ENCODE data around the gene MYO1B. TPM values are rescaled to one million over a fixed set of nuclear protein-coding genes. Genes with fewer than 3 reads are reported as not detected.

The MYO1B gene
- total RNA-seq, 1 experiment from 2014 or later = 43.2 TPM

DNA sequence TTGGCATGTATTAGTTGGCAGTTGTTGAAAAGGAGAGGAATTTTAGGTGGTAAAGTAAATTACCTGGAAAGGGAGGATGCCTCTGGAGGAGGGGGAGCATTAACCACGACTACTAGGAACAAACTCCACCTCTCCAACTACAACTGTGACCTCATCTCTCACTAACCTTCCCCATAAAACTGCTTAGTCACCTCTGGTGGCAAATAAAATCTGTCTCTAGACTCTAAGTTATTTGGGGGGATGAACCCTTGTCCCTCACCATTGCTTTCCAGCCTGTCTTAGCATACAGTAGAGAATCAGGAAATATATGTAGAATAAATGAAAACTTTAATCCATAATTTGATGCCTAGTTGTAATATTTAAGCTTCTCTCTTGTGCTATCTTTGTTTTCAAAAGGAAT is 27.6 kb upstream of the MYO1B start:
- H3K14ac ChIP-seq (ENCODE audit: insufficient read depth, low read length) = no peak overlapping the region
- no peak overlapping the region for H2AFZ ChIP-seq (ENCODE audit: low read length)
- no peaks in the 10 kb centered on the region for H3K4me1 ChIP-seq (ENCODE audit: insufficient read depth, low read length)
- Mint-ChIP-seq H3K4me1 (peaks cover 9 to 10% of the 10 kb centered on the region in 2 experiments), H3K27me3 (ENCODE audit: low read depth) (no peaks in the 10 kb centered on the region), H3K4me3 (no peak overlapping the region), H3K9me3 (no peaks in the 10 kb centered on the region), H3K36me3 (ENCODE audit: insufficient read depth in 1 of 3, low read depth in 3 of 3) (no peaks in the 10 kb centered on the region), H3K27ac (peak overlapping the region in 2 of 3 experiments; percentile 29 to 55; a peak in 2 of 7 replicates)
- H3T11ph ChIP-seq (ENCODE audit: low read length) = no peak overlapping the region
- H3K4me2 ChIP-seq (ENCODE audit: insufficient read depth, insufficient read length, low read length) = no peak overlapping the region
- no CpG with 5 or more reads among the region's 1 CpG for WGBS (ENCODE audit: extremely low coverage, insufficient read length, low lambda C conversion rate)
- no peak overlapping the region for H4K5ac ChIP-seq (ENCODE audit: insufficient read length, low read depth, low read length)
- H3K27me3 ChIP-seq (ENCODE audit: insufficient read depth, low read length) = no peaks in the 10 kb centered on the region
- H2BK5ac ChIP-seq (ENCODE audit: insufficient read length, low read length) = no peak overlapping the region
- no peak overlapping the region for H3K27ac ChIP-seq (ENCODE audit: insufficient read length, low read depth, low read length)
- H2BK12ac ChIP-seq (ENCODE audit: insufficient read length, low read depth, low read length) = no peak overlapping the region
- H3K56ac ChIP-seq (ENCODE audit: insufficient read length, low read depth, low read length) = no peak overlapping the region
- no peaks in the 10 kb centered on the region for H3K79me1 ChIP-seq (ENCODE audit: insufficient read depth, low read depth, low read length, poor library complexity, severe bottlenecking)
- H4K8ac ChIP-seq (replicated peaks; ENCODE audit: insufficient read length, low read depth, low read length) = no peak overlapping the region
- H2BK15ac ChIP-seq (ENCODE audit: low read depth, low read length) = no peak overlapping the region
- no peaks in the 10 kb centered on the region for H4K20me1 ChIP-seq (ENCODE audit: control insufficient read depth, insufficient read depth, insufficient read length)
- H3K18ac ChIP-seq (ENCODE audit: insufficient read length, low read depth, low read length) = no peak overlapping the region
- TF ChIP-seq, protein P1, sequence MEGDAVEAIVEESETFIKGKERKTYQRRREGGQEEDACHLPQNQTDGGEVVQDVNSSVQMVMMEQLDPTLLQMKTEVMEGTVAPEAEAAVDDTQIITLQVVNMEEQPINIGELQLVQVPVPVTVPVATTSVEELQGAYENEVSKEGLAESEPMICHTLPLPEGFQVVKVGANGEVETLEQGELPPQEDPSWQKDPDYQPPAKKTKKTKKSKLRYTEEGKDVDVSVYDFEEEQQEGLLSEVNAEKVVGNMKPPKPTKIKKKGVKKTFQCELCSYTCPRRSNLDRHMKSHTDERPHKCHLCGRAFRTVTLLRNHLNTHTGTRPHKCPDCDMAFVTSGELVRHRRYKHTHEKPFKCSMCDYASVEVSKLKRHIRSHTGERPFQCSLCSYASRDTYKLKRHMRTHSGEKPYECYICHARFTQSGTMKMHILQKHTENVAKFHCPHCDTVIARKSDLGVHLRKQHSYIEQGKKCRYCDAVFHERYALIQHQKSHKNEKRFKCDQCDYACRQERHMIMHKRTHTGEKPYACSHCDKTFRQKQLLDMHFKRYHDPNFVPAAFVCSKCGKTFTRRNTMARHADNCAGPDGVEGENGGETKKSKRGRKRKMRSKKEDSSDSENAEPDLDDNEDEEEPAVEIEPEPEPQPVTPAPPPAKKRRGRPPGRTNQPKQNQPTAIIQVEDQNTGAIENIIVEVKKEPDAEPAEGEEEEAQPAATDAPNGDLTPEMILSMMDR (conservative IDR thresholded peaks at IDR 0.05) = no peak
- no peaks in the 10 kb centered on the region for H3K9me3 ChIP-seq (ENCODE audit: control insufficient read depth, low read depth, low read length)
- no peak for DNase-seq
- H3K4ac ChIP-seq (ENCODE audit: low read depth, low read length) = no peak overlapping the region
- H3K79me2 ChIP-seq (ENCODE audit: insufficient read depth, low read length) = no peaks in the 10 kb centered on the region
- H3K23me2 ChIP-seq (ENCODE audit: insufficient read length, low read depth, low read length, poor library complexity, severe bottlenecking) = no peaks in the 10 kb centered on the region
- H3K23ac ChIP-seq (ENCODE audit: insufficient read length, low read depth, low read length) = no peak overlapping the region
- H2BK120ac ChIP-seq (ENCODE audit: low read depth, low read length, poor library complexity, severe bottlenecking) = no peak overlapping the region
- no peak overlapping the region for H3K9ac ChIP-seq (ENCODE audit: extremely low read depth, insufficient read length, low read length)
- H2AK5ac ChIP-seq (ENCODE audit: insufficient read length, low read length) = no peak overlapping the region
- H4K91ac ChIP-seq (ENCODE audit: insufficient read length, low read depth, low read length) = no peak overlapping the region
- H2BK20ac ChIP-seq (ENCODE audit: low read depth, low read length, poor library complexity, severe bottlenecking) = no peak overlapping the region

Measured in H9 (cell line).